ENCODE measurements around the gene APOBEC3A.
"Not testable (repeated sequence)": the region's sequence is repeated elsewhere in the genome, so short reads cannot be mapped to it uniquely, and the experiment has no call there.

Gene APOBEC3A

GRCh38 chr22:38959590-38959989, 2.2 kb downstream of the APOBEC3A start:
- no peak for DNase-seq

- DNase-seq, result not testable (repeated sequence)
Observed at GRCh38 chr22:38960673-38961072, 3.3 kb downstream of the APOBEC3A start.

- not testable (repeated sequence) for DNase-seq
Observed at GRCh38 chr22:38963291-38963738, 5.9 kb downstream of the APOBEC3A start.

DNA sequence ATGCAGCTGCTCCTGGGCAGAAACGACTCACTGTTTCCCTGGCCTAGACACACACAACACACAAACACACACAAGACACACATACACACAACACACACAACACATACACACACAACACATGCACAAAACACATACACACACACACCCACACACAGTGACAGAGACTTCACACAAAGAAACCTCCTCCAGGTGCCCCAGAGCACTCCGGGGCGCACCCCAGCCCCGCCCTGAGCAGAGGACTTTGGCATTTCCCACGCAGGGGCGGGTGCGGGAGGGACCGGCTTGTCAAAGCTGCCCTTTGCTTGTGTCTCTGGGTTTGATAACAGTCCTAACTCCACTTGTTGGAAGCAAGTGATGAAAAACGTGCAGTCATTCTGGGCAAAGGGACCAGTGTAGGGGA, 6.5 kb downstream of the APOBEC3A start:
- no peak for DNase-seq

DNA sequence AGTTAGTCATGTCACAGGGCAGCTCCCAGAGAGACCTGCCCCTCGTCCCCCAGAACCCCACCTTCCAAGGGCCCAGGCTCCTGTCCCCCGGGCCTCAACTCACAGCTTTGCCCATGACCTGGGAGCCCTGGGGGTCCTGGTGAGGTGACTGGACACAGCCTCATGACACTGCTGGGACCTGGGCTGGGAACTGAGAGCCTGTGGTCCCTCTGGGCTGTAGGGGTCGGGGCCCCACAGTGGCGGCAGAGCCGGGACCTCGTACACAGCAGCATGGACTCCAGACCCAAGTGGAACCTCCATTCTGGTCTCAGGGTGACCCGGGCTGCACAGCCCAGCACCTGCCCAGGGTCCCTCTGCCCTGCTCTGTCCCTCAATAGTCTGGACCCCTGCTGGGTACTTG, 6.9 kb downstream of the APOBEC3A start:
- no peak for DNase-seq

DNA sequence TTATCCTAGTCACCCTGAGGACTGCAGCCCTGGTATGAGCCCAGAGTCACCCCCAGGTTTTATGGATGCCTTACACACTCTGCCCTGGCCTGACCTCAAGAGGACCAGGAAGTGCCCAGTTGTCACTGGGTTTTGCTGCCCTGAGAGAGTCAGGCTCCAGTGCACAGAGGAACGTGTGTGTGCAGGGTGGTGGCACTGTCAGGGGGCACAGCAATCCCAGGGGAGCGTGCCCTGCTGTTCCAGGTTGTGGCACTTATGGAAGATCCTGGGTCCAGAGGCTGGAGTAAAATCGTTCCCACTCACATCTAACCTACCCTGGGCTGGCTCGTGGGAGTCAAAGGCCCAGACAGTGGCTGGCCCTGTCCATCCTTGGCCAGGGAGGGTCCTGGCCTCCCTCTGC, 7.6 kb downstream of the APOBEC3A start:
- DNase-seq, result no peak

DNA sequence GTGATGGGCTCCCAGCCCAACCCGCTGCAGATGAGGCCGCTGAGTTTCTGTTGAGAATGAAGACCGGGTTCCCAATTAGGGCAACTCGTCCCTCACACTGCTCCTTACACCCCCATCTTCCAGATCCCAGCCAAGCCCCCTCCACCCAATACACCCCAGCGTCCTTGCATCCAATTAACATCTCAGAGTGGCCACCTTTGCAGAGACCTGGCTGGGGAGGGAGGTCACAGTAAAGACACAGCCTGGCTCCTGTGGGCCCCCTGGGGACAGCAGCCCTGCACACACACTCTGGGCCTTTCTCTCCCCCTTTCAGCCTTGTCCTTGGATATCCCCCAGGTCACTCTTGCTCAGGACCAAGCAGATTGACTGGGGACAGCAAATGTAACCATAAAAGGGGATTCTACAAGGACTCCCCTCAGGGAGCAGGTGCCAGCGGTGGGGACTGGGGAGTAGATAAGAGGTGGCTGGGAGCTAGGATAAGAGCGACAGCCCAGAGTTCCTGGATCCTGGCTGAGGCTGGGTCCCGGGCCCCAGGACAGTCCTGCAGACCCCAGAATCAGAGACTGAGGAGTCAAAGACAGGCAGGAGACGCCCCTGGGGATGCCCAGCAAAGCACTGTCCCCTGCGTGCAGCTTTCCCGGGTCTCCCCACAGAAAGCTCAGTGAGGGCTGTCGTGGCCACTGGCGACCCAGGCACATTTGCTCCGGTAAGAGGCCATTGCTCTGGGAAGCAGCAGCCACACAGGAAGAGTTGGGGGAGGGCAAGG, 8.4 kb downstream of the APOBEC3A start:
- no peak for DNase-seq

DNA sequence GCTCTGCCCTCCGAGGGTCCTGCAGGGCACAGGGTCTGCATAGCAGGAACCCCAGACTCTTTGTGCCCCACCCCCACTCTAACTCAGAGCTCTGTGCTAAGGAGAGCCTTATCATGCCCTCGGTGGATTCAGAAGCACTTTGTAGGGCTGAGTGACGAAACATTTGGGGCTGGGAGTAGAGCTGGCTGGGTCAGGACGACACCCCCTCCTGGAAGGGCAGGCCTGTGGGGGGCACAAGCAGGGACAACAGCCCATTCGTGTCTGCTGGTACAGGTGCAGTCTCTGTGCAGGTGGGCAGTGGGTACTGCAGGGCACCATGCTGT, 8.9 kb downstream of the APOBEC3A start:
- DNase-seq, result no peak

DNA sequence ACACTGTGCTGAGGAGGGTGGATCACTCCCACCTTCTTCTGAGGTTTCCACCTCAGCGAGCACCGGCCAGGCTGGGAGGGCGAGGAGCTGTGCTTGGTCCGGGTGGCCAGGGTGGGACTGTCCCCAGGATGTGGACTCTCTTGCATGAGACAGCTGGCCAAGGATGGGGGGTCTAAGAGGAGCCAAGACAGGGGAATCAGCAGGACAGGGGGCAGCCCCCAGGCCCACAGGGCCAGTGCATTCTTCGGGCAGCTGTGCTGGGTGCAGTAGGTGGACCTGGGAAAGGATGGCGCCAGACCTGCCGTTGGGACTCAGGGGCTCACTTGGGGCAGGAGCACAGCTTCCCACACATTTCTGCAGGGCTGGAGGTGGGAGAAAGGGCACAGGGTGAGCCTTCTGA, 9.5 kb downstream of the APOBEC3A start:
- DNase-seq, result no peak

GRCh38 chr22:38967451-38968450, 10.3 kb downstream of the APOBEC3A start:
- DNase-seq, result no peak

GRCh38 chr22:38968801-38969200, 11.4 kb downstream of the APOBEC3A start:
- no peak for DNase-seq

DNA sequence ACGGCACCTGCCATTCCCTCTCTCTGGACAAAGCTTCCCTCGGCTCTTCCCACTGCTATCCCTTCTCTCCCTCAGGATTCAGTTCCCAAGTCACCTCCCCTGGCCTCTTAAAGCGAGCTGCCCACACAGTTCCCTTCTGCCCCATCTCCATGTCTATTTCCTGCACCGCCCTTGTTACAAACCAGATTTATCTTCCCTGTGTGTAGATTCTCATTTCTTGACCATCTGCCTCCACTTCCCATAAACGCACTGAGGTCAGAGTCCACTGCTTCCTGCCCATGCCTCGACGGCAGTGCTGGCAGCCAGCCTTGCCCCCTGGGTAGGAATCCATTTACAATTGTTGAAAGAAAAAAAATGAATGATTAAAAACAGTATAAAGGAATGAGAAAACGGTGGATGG, 13.1 kb downstream of the APOBEC3A start:
- DNase-seq, result no peak

- no peak for DNase-seq
Observed at GRCh38 chr22:38971202-38971601, 13.8 kb downstream of the APOBEC3A start.

DNA sequence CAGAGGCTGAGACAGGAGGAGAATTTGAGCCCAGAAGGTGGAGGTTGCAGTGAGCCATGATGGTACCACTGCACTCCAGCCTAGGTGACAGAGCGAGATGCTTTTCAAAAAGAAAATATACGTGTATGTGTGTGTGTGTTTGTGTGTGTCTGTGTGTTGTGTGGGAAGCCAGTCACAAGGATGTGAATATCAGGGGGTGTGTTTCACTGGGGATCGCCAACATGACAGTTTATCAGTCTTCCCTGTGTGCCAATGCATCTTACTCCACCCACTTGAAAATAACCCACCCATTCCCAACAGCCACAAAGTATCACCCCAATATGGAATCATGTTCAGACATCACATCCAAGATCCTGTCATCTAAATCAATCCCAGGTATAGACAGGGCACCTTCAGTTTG, 14.4 kb downstream of the APOBEC3A start:
- no peak for DNase-seq

DNA sequence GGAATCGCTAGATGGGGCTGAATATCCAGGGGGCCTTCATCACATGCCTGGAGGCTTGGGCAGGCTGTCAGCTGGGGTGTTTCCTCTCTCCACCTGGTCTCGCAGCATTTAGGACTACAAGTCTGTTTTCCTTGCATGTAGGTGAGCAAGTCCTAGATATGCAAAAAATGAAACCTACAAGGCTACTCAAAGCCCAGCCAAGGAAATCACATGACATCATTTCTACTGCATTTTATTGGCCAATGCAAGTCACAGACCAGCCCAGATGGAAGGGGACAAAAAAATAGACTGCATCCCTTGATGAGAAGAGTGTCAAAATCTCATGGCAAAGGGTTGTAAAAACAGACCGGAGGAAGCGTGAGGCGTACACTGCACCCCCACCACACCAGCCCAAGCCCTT, 15.1 kb downstream of the APOBEC3A start:
- no peak for DNase-seq

DNA sequence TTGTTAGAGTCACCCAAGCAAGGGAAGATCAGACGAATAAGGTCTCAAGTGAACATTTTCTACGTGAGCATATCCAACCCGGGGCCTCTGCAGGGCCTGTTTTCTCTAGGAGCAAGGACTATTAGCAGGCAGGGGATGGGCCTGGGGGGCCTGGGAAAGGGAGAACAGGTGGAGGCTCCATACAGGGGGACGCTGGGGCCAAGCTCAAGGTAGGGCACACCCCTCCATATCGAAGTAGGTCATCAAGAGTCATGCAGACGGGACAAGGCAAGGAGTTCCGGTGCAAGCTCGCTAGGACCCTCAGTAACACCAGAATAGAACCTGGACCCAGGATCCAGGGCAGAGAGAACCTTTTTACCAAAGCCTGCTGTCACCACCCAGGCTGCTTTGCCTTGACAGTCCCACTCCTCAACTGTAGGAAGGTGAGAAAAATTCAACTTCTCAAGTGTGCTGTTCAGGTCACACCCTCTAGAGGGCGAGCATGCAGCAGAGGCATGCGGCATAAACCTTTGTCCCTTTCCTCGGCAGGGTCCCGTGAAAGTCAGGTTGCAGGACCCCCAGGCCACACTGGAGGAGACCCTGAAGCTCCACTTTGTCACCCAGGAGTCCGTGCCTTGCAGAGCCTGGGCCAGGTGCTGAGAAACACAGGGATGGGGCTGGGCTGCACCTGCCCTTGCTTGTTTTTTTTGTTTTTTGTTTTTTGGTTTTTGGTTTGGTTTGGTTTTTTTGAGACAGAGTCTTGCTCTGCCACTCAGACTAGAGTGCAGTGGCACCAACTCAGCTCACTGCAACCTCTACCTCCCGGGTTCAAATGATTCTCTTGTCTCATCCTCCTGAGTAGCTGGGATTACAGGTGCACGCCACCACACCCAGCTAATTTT, 16.1 kb downstream of the APOBEC3A start:
- DNase-seq, result peak; percentile 20

GRCh38 chr22:38974170-38974825, 16.9 kb downstream of the APOBEC3A start:
- no peak for DNase-seq

GRCh38 chr22:38974826-38975175, 17.4 kb downstream of the APOBEC3A start:
- DNase-seq, result no peak

DNA sequence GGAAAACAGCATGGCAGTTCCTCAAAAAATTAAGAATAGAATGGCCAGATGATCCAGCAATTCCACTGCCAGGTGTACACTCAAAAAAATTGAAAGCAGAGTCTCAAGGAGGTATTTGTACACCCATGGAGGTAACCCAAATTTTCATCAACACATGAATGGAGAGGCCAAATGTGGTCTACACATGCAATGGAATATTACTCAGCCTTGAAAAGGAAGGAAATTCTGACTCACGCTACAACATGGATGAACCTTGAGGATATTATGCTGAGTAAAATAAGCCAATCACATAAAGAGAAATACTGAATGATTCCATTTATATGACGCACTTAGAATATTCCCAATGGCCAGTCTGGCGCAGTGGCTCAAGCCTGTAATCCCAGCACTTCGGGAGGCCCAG, 19.9 kb downstream of the APOBEC3A start:
- not testable (repeated sequence) for DNase-seq

DNA sequence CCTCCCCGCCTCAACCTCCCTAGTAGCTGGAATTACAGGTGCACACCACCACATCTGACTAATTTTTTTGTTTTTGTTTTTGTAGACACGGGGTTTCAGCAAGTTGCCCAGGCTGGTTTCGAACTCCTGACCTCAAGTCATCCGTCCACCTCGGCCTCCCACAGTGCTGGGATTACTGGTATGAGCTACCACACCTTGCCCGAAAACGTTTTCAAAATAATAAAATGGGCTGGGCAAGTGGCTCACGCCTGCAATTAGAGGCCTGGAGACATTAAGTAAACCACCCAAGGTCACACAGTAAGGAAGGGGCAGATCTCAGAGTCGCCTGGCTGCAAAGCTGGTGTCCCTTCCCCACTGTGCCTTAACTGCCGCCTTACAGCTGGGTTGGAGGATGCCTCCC, 23.2 kb downstream of the APOBEC3A start:
- not testable (repeated sequence) for DNase-seq

DNA sequence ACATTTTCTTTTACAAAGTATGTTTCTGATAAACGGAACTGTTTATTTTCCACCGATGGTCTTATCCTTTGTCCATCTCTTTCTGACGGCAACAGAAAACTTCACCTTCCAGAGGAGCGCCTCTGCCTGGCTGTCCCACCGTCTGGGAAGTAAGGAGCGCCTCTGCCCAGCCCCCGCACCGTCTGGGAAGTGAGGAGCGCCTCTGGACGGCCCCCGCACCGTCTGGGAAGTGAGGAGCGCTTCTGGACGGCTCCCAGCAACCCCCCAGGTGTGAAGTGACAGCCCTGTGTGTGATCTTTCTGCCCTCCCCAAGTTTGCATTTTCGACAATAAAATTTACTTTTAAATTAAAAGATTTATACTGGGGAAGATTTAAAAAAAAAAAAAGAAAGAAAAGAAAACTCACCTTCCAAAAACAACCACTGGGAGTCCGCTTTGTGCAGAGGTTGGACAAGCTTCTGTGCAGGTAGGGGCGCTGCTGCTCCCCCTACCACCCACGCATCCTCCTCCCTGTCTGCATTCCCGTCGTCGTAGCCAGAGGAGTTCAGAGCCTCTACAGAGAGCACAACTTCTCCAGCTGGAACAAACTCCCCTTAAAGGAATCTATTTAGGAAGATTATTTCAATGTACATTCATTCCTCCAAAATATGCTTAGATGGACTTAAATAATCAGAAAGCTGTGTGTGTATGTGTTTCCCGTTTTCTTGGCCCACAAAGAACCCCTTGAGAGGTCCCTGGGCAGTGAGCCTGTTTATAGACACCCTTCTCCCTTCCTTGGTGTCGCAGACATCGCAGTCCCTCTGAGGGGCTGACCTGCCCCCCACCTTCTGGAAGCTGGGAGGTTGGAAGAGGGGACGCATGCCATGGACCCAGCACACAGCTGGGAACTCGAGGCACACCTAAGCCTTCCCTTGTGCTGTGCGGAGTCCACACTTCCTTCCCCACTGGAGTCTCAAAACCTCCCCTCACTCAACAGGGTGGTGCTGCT, 23.9 kb downstream of the APOBEC3A start:
- peak; percentile 17 for DNase-seq

All from fibroblast of skin of back (primary cell).